Neural cell (in vitro differentiated cells): ENCODE data around the gene SLBP. TPM values are rescaled to one million over a fixed set of nuclear protein-coding genes. Genes with fewer than 3 reads are reported as not detected.

Experiments
- H2AFZ ChIP-seq: fragments of 200-600, 300-800 bp; sonication (generic), shearing (Covaris generic); 2 replicates; pipeline ENCODE4 v1.6.0; 2014; ENCODE audit warnings: low read depth, mild to moderate bottlenecking, antibody characterized with exemption, low read length, moderate library complexity
- H3F3A ChIP-seq: fragments of 200-600 bp; shearing (Covaris generic); 2 replicates; pipeline ENCODE4 v1.6.1; 2016; ENCODE audit warnings: mild to moderate bottlenecking, moderate library complexity, mixed read lengths, antibody characterized with exemption, low read length; ENCODE audit not compliant: insufficient read depth, poor library complexity, severe bottlenecking
- H3K27ac ChIP-seq: fragments of 200-600, 300-800 bp; sonication (generic), shearing (Covaris generic); 2 replicates; pipeline ENCODE4 v1.5.1; 2014; ENCODE audit warnings: mild to moderate bottlenecking, low read length, moderate library complexity
- H3K27me3 ChIP-seq: fragments of 300-800, 200-600 bp; sonication (generic), shearing (Covaris generic); 2 replicates; pipeline ENCODE4 v1.6.0; 2014; ENCODE audit warnings: mild to moderate bottlenecking, low read depth, low read length, moderate library complexity; ENCODE audit not compliant: insufficient read depth
- H3K36me3 ChIP-seq: fragments of 300-800, 200-600 bp; sonication (generic), shearing (Covaris generic); 2 replicates; pipeline ENCODE4 v1.5.1; 2014; ENCODE audit warnings: mild to moderate bottlenecking, antibody characterized with exemption, low read length, moderate library complexity; ENCODE audit not compliant: insufficient read depth
- H3K4me2 ChIP-seq: fragments of 300-800, 200-600 bp; sonication (generic), shearing (Covaris generic); 2 replicates; pipeline ENCODE4 v1.6.0; 2014; ENCODE audit warnings: mild to moderate bottlenecking, low read length
- H3K4me3 ChIP-seq: fragments of 300-800, 200-600 bp; sonication (generic), shearing (Covaris generic); 2 replicates; pipeline ENCODE4 v1.5.1; 2014; ENCODE audit warnings: mild to moderate bottlenecking, low read length, moderate library complexity
- H3K79me2 ChIP-seq: fragments of 200-600 bp; shearing (Covaris generic); replicated peaks from 2 replicates; pipeline ENCODE4 v1.6.0; 2014; ENCODE audit warnings: mild to moderate bottlenecking, low read length, moderate library complexity; ENCODE audit not compliant: insufficient read depth
- H3K9ac ChIP-seq: fragments of 300-800, 200-600 bp; sonication (generic), shearing (Covaris generic); 2 replicates; pipeline ENCODE4 v1.6.1; 2016; ENCODE audit warnings: mild to moderate bottlenecking, low read length, mixed read lengths
- H3K9me2 ChIP-seq: fragments of 200-600 bp; shearing (Covaris generic); 2 replicates; pipeline ENCODE4 v1.6.1; 2016; ENCODE audit warnings: mild to moderate bottlenecking, low read length, mixed read lengths; ENCODE audit not compliant: insufficient read depth
- H3K9me3 ChIP-seq: fragments of 200-600, 300-800 bp; sonication (generic), shearing (Covaris generic); 2 replicates; pipeline ENCODE4 v1.6.1; 2016; ENCODE audit warnings: mild to moderate bottlenecking, mixed run types, low read length, moderate library complexity, mixed read lengths
- H4K20me1 ChIP-seq: fragments of 200-600 bp; shearing (Covaris generic); 2 replicates; pipeline ENCODE4 v1.6.1; 2016; ENCODE audit warnings: mild to moderate bottlenecking, mixed run types; ENCODE audit not compliant: insufficient read depth
- CTCF ChIP-seq: fragments of 450-650 bp; IDR thresholded peaks from 2 replicates; pipeline ENCODE4 v1.5.1; 2014; ENCODE audit warnings: antibody characterized with exemption, mild to moderate bottlenecking, moderate library complexity; ENCODE audit not compliant: poor library complexity, severe bottlenecking
- EP300 ChIP-seq: fragments of 450-650 bp; conservative IDR thresholded peaks from 2 replicates; pipeline ENCODE4 v1.6.1; 2014; ENCODE audit warnings: antibody characterized with exemption, mild to moderate bottlenecking, moderate library complexity; ENCODE audit not compliant: poor library complexity, severe bottlenecking
- EZH2 ChIP-seq: fragments of 200-600, 300-800 bp; shearing (Covaris generic), sonication (generic); IDR thresholded peaks from 2 replicates; pipeline ENCODE4 v1.6.1; 2014; ENCODE audit warnings: antibody characterized with exemption, low read length, borderline replicate concordance, mild to moderate bottlenecking; ENCODE audit not compliant: insufficient read depth, poor library complexity, severe bottlenecking
- MXI1 ChIP-seq: fragments of 450-650 bp; conservative IDR thresholded peaks from 2 replicates; pipeline ENCODE4 v1.6.1; 2014; ENCODE audit warnings: antibody characterized with exemption, mild to moderate bottlenecking; ENCODE audit not compliant: poor library complexity, severe bottlenecking
- POLR2AphosphoS5 ChIP-seq: IDR thresholded peaks from 2 replicates; pipeline ENCODE4 v1.6.1; 2012
- RAD21 ChIP-seq: fragments of 450-650 bp; conservative IDR thresholded peaks from 2 replicates; pipeline ENCODE4 v1.6.1; 2014; ENCODE audit warnings: antibody characterized with exemption, mild to moderate bottlenecking, moderate library complexity
- REST ChIP-seq: IDR thresholded peaks from 2 replicates; pipeline ENCODE4 v1.6.1; 2012; ENCODE audit warnings: borderline replicate concordance
- SMC3 ChIP-seq: fragments of 450-650 bp; conservative IDR thresholded peaks from 2 replicates; pipeline ENCODE4 v1.6.1; 2014; ENCODE audit warnings: antibody characterized with exemption, mild to moderate bottlenecking, moderate library complexity; ENCODE audit not compliant: poor library complexity
- TAF1 ChIP-seq: IDR thresholded peaks from 2 replicates; pipeline ENCODE4 v1.6.1; 2012; ENCODE audit warnings: low read depth
- polyA plus RNA-seq: library from polyadenylated mRNA; depleted of rRNA; stranded (reverse); fragments of >200 nt; gene quantifications from 2 replicates; pipeline ENCODE4 v1.2.3, GENCODE V29; 2014

The SLBP gene
- polyA plus RNA-seq, 1 donor from 2014 or later, result 111 TPM

DNA sequence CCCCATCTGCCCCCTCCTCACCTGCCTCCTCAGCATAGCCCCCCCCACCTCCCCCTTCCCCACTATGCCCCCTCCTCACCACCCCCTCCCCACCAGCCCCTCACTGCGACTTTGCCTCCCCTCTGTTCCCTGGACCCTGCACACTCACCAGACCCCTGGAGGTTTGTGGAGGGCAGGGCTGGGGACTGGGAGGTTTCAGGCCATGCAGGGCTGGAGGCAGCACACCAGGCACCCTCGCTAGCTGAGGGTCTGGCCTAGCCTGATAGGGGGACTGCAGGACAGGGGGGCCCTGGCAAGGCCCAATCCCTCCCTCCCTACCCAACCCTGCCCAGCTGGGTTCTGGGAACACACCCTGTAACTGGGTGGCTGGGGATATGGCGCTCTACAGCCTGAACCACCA is 37.3 kb upstream of the SLBP start:
- no peaks in the 10 kb centered on the region for H3K79me2 ChIP-seq
- no peaks in the 10 kb centered on the region for H3K36me3 ChIP-seq
- H3K4me3 ChIP-seq, result no peak overlapping the region
- no peak overlapping the region for H3K27ac ChIP-seq
- no peak overlapping the region for H3K9ac ChIP-seq
- no peaks in the 10 kb centered on the region for H3K9me2 ChIP-seq
- no peaks in the 10 kb centered on the region for H3K9me3 ChIP-seq
- no peaks in the 10 kb centered on the region for H3F3A ChIP-seq
- no peaks in the 10 kb centered on the region for H3K27me3 ChIP-seq
- H2AFZ ChIP-seq, result no peak overlapping the region
- H4K20me1 ChIP-seq, result no peaks in the 10 kb centered on the region
- no peak for TF ChIP-seq RAD21
- TF ChIP-seq EP300, result no peak
- no peak for TF ChIP-seq TAF1
- TF ChIP-seq CTCF, result no peak
- no peak for TF ChIP-seq REST
- TF ChIP-seq EZH2, result no peak
- TF ChIP-seq POLR2AphosphoS5, result no peak
- TF ChIP-seq SMC3, result no peak
- TF ChIP-seq MXI1, result no peak
- no peak overlapping the region for H3K4me2 ChIP-seq

- Histone ChIP-seq H3K4me3 (no peak overlapping the region), H3K9ac (no peak overlapping the region), H3F3A (no peaks in the 10 kb centered on the region), H2AFZ (no peak overlapping the region), H3K27me3 (no peaks in the 10 kb centered on the region), H3K36me3 (no peaks in the 10 kb centered on the region), H3K9me3 (no peaks in the 10 kb centered on the region), H3K79me2 (no peaks in the 10 kb centered on the region), H3K9me2 (no peaks in the 10 kb centered on the region), H4K20me1 (no peaks in the 10 kb centered on the region), H3K4me2 (no peak overlapping the region), H3K27ac (no peak overlapping the region)
- TF ChIP-seq REST, result no peak
- TF ChIP-seq EP300, result no peak
- TF ChIP-seq POLR2AphosphoS5, result no peak
- TF ChIP-seq MXI1, result no peak
- peak; percentile 61 for TF ChIP-seq RAD21
- TF ChIP-seq TAF1, result no peak
- peak; percentile 63 for TF ChIP-seq SMC3
- peak; percentile 68 for TF ChIP-seq CTCF
Observed at GRCh38 chr4:1748465-1748995, 36.4 kb upstream of the SLBP start.
